Mesenchymal stem cell (in vitro differentiated cells and primary cell): ENCODE results near the gene ANKRD26.

Experiments
- DNase-seq: peaks from one replicate; pipeline ENCODE4 v3.0.0-alpha.2; 2013
- H2AFZ ChIP-seq: one replicate; pipeline ENCODE4 v1.6.1; 2013; ENCODE audit warnings: low read depth, mild to moderate bottlenecking, control low read depth, inconsistent platforms, low read length, moderate library complexity
- H2AK5ac ChIP-seq: 2 replicates; pipeline ENCODE4 v1.6.1; 2013; ENCODE audit warnings: low read length, moderate library complexity, mild to moderate bottlenecking, inconsistent platforms; ENCODE audit not compliant: severe bottlenecking
- H2BK120ac ChIP-seq: one replicate; pipeline ENCODE4 v1.6.1; 2013; ENCODE audit warnings: low read depth, mild to moderate bottlenecking, inconsistent platforms, low read length, moderate library complexity
- H2BK12ac ChIP-seq, 2 experiments: one replicate each; pipeline ENCODE4 v1.6.1; 2013; ENCODE audit warnings: inconsistent platforms in 2 of 2, low read length in 2 of 2, mild to moderate bottlenecking in 2 of 2, moderate library complexity in 2 of 2, control low read depth in 1 of 2
- H2BK15ac ChIP-seq: one replicate; pipeline ENCODE4 v1.6.1; 2013; ENCODE audit warnings: mild to moderate bottlenecking, low read depth, inconsistent platforms; ENCODE audit not compliant: poor library complexity, severe bottlenecking
- H2BK5ac ChIP-seq: 2 replicates; pipeline ENCODE4 v1.6.1; 2013; ENCODE audit warnings: low read depth, mild to moderate bottlenecking, low read length, control low read depth, inconsistent platforms; ENCODE audit not compliant: poor library complexity, severe bottlenecking
- H3K14ac ChIP-seq, 2 experiments: one replicate each; pipeline ENCODE4 v1.6.1; 2013; ENCODE audit warnings: inconsistent platforms in 2 of 2, low read length in 2 of 2, control low read depth in 1 of 2, mild to moderate bottlenecking in 1 of 2, moderate library complexity in 1 of 2
- H3K18ac ChIP-seq, 2 experiments: one replicate each; pipeline ENCODE4 v1.6.1; 2013; ENCODE audit warnings: inconsistent platforms in 2 of 2, low read length in 2 of 2, control low read depth in 1 of 2, low read depth in 1 of 2, mild to moderate bottlenecking in 1 of 2
- H3K23ac ChIP-seq, 2 experiments: one replicate each; pipeline ENCODE4 v1.6.1; 2013; ENCODE audit warnings: inconsistent platforms in 2 of 2, low read length in 2 of 2, mild to moderate bottlenecking in 2 of 2, moderate library complexity in 2 of 2, control low read depth in 1 of 2
- H3K27ac ChIP-seq: 2 replicates; pipeline ENCODE4 v1.5.1; 2013; ENCODE audit warnings: mild to moderate bottlenecking, moderate library complexity, low read length, control low read depth, inconsistent platforms; ENCODE audit not compliant: poor library complexity, severe bottlenecking
- H3K27me3 ChIP-seq, 2 experiments: 2 replicates each; pipeline versions ENCODE4 v1.6.1 to v1.7.0; 2013; ENCODE audit warnings: low read length in 2 of 2, mild to moderate bottlenecking in 2 of 2, moderate library complexity in 2 of 2, control low read depth in 1 of 2, inconsistent platforms in 1 of 2; ENCODE audit not compliant: control insufficient read depth in 1 of 2, insufficient read depth in 1 of 2
- H3K36me3 ChIP-seq, 2 experiments: 2 replicates each; pipeline versions ENCODE4 v1.6.1 to v1.7.0; 2013; ENCODE audit warnings: low read length in 2 of 2, control low read depth in 1 of 2, inconsistent platforms in 1 of 2, low read depth in 1 of 2, mild to moderate bottlenecking in 1 of 2; ENCODE audit not compliant: insufficient read depth in 2 of 2, control insufficient read depth in 1 of 2
- H3K4ac ChIP-seq, 2 experiments: one replicate each; pipeline ENCODE4 v1.6.1; 2013; ENCODE audit warnings: inconsistent platforms in 2 of 2, low read length in 2 of 2, mild to moderate bottlenecking in 2 of 2, moderate library complexity in 2 of 2, control low read depth in 1 of 2, low read depth in 1 of 2
- H3K4me1 ChIP-seq: 2 replicates; pipeline ENCODE4 v1.6.1; 2013; ENCODE audit warnings: low read depth, low read length, control low read depth; ENCODE audit not compliant: control insufficient read depth, insufficient read depth
- H3K4me2 ChIP-seq: 2 replicates; pipeline ENCODE4 v1.6.1; 2013; ENCODE audit warnings: low read length, mild to moderate bottlenecking, inconsistent platforms; ENCODE audit not compliant: poor library complexity, severe bottlenecking
- H3K4me3 ChIP-seq, 2 experiments: 2 replicates each; pipeline versions ENCODE4 v1.5.1 to v1.7.0; 2013; ENCODE audit warnings: low read length in 2 of 2, mild to moderate bottlenecking in 2 of 2, control low read depth in 1 of 2, low read depth in 1 of 2; ENCODE audit not compliant: insufficient read depth in 1 of 2
- H3K79me1 ChIP-seq: replicated peaks from 2 replicates; pipeline ENCODE4 v1.6.1; 2013; ENCODE audit warnings: mild to moderate bottlenecking, control low read depth, low read length, inconsistent platforms; ENCODE audit not compliant: poor library complexity, severe bottlenecking
- H3K9ac ChIP-seq: 2 replicates; pipeline ENCODE4 v1.7.0; 2013; ENCODE audit warnings: mild to moderate bottlenecking, low read length, moderate library complexity
- H3K9me3 ChIP-seq: 2 replicates; pipeline ENCODE4 v1.7.0; 2013; ENCODE audit warnings: mild to moderate bottlenecking, low read length; ENCODE audit not compliant: control insufficient read depth
- H4K8ac ChIP-seq: one replicate; pipeline ENCODE4 v1.6.1; 2013; ENCODE audit warnings: inconsistent platforms, mild to moderate bottlenecking, low read length, moderate library complexity
- H4K91ac ChIP-seq: one replicate; pipeline ENCODE4 v1.6.1; 2013; ENCODE audit warnings: mild to moderate bottlenecking, low read length, inconsistent platforms
- WGBS: methylation state at CpG from one replicate; pipeline ENCODE4 v1.1.7; 2013; ENCODE audit warnings: mixed read lengths; 5-methylcytosine and 5-hydroxymethylcytosine counted together

ANKRD26 gene

GRCh38 chr10:27138277-27138676, 38.0 kb upstream of the ANKRD26 start:
- no peak overlapping the region for H3K23ac ChIP-seq
- no peaks in the 10 kb centered on the region for H3K4me1 ChIP-seq
- H3K9ac ChIP-seq: no peak overlapping the region
- H4K8ac ChIP-seq: no peak overlapping the region
- H3K14ac ChIP-seq: no peak overlapping the region
- H3K27me3 ChIP-seq: no peaks in the 10 kb centered on the region
- no peaks in the 10 kb centered on the region for H3K9me3 ChIP-seq
- no peak overlapping the region for H3K27ac ChIP-seq
- WGBS: no CpG with 5 or more reads among the region's 3 CpGs
- H2BK12ac ChIP-seq: no peak overlapping the region
- no peak overlapping the region for H4K91ac ChIP-seq
- H2BK120ac ChIP-seq: no peak overlapping the region
- H3K4me2 ChIP-seq: no peak overlapping the region
- H2AK5ac ChIP-seq: no peak overlapping the region
- H3K4me3 ChIP-seq: no peak overlapping the region
- peaks cover 13% of the 10 kb centered on the region for H3K79me1 ChIP-seq
- no peak overlapping the region for H2BK15ac ChIP-seq
- peaks cover 16 to 88% of the 10 kb centered on the region in 2 experiments for H3K36me3 ChIP-seq
- H2AFZ ChIP-seq: no peak overlapping the region
- no peak overlapping the region for H2BK5ac ChIP-seq
- no peak overlapping the region for H3K4ac ChIP-seq
- DNase-seq: no peak
- H3K18ac ChIP-seq: no peak overlapping the region

- no peaks in the 10 kb centered on the region for H3K4me1 ChIP-seq
- no peak overlapping the region for H3K23ac ChIP-seq
- DNase-seq: no peak
- H3K27ac ChIP-seq: no peak overlapping the region
- H3K14ac ChIP-seq: no peak overlapping the region
- no peak overlapping the region for H3K18ac ChIP-seq
- H4K91ac ChIP-seq: no peak overlapping the region
- no peak overlapping the region for H3K4me3 ChIP-seq
- no peak overlapping the region for H3K4ac ChIP-seq
- peaks cover 14 to 91% of the 10 kb centered on the region in 2 experiments for H3K36me3 ChIP-seq
- H3K79me1 ChIP-seq: peaks cover 10% of the 10 kb centered on the region
- no peak overlapping the region for H2BK12ac ChIP-seq
- H2AK5ac ChIP-seq: no peak overlapping the region
- no peaks in the 10 kb centered on the region for H3K27me3 ChIP-seq
- H3K4me2 ChIP-seq: no peak overlapping the region
- H3K9me3 ChIP-seq: no peaks in the 10 kb centered on the region
- H2BK120ac ChIP-seq: no peak overlapping the region
- H2AFZ ChIP-seq: no peak overlapping the region
- H2BK15ac ChIP-seq: no peak overlapping the region
- no peak overlapping the region for H4K8ac ChIP-seq
- no peak overlapping the region for H3K9ac ChIP-seq
- WGBS: 100% methylated on average over 2 of the region's 3 CpGs
- no peak overlapping the region for H2BK5ac ChIP-seq
Observed at GRCh38 chr10:27134371-27134770, 34.1 kb upstream of the ANKRD26 start.

DNA sequence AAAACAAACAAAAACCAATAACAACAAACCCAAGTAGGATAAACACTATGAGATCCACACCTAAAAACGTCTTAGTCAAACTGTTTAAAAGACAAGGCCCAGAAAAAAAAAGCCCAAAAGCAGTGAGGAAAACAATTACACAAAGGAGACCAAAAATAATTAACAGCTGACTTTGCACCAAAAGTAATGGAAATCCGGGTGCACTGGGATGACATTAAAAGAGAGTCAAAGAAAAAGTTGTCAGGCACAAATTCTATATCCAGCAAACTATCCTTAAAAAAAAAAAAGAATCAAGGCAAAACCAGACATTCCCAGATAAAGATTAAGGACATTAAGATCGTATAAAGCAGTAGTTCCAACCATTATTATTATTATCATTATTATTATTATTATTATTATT, 7.9 kb upstream of the ANKRD26 start:
- no peak overlapping the region for H3K4ac ChIP-seq
- H3K14ac ChIP-seq: no peak overlapping the region
- H2AK5ac ChIP-seq: no peak overlapping the region
- H4K91ac ChIP-seq: no peak overlapping the region
- no peak overlapping the region for H2BK12ac ChIP-seq
- H3K27me3 ChIP-seq: no peaks in the 10 kb centered on the region
- H3K23ac ChIP-seq: no peak overlapping the region
- H3K9me3 ChIP-seq: peaks cover 5% of the 10 kb centered on the region
- no peak overlapping the region for H2BK15ac ChIP-seq
- no peak overlapping the region for H3K9ac ChIP-seq
- H4K8ac ChIP-seq: no peak overlapping the region
- H3K18ac ChIP-seq: no peak overlapping the region
- no peak overlapping the region for H3K4me2 ChIP-seq
- no peak overlapping the region for H3K4me3 ChIP-seq
- H2BK120ac ChIP-seq: no peak overlapping the region
- no peak for DNase-seq
- peaks cover 31 to 61% of the 10 kb centered on the region in 2 experiments for H3K36me3 ChIP-seq
- peaks cover 4% of the 10 kb centered on the region for H3K79me1 ChIP-seq
- WGBS: 100% methylated on average over 2 of the region's 3 CpGs
- no peak overlapping the region for H3K27ac ChIP-seq
- no peak overlapping the region for H2AFZ ChIP-seq
- H2BK5ac ChIP-seq: no peak overlapping the region
- no peaks in the 10 kb centered on the region for H3K4me1 ChIP-seq

- no peak overlapping the region for H2BK12ac ChIP-seq
- H2BK5ac ChIP-seq: no peak overlapping the region
- peaks cover 2% of the 10 kb centered on the region for H3K79me1 ChIP-seq
- H4K8ac ChIP-seq: no peak overlapping the region
- H3K27ac ChIP-seq: no peak overlapping the region
- H2BK15ac ChIP-seq: no peak overlapping the region
- no peak overlapping the region for H3K23ac ChIP-seq
- no peak overlapping the region for H2BK120ac ChIP-seq
- no peak overlapping the region for H3K14ac ChIP-seq
- H4K91ac ChIP-seq: no peak overlapping the region
- 96% methylated on average over 5 of the region's 5 CpGs for WGBS
- peaks cover 22 to 29% of the 10 kb centered on the region in 2 experiments for H3K36me3 ChIP-seq
- no peak overlapping the region for H3K18ac ChIP-seq
- no peak overlapping the region for H3K4me2 ChIP-seq
- H3K9me3 ChIP-seq: peaks cover 5% of the 10 kb centered on the region
- H2AFZ ChIP-seq: no peak overlapping the region
- H3K4me1 ChIP-seq: peaks cover 1% of the 10 kb centered on the region
- H2AK5ac ChIP-seq: no peak overlapping the region
- H3K4ac ChIP-seq: no peak overlapping the region
- H3K4me3 ChIP-seq: no peak overlapping the region
- no peak overlapping the region for H3K9ac ChIP-seq
- no peak for DNase-seq
- H3K27me3 ChIP-seq: no peaks in the 10 kb centered on the region
Observed at GRCh38 chr10:27104919-27105318, 4.6 kb upstream of the ANKRD26 start.
